SK-N-MC (cell line): ENCODE data around the gene XXYLT1.

Experiments
- EZH2 ChIP-seq: fragments of 200-600 bp; sonication (generic); IDR thresholded peaks from one replicate; pipeline ENCODE4 v1.6.1; 2017; ENCODE audit warnings: antibody characterized with exemption
- POLR2AphosphoS5 ChIP-seq: IDR thresholded peaks from 2 replicates; pipeline ENCODE4 v1.6.1; 2012; ENCODE audit warnings: mild to moderate bottlenecking, low read depth, low read length, borderline replicate concordance

DNA sequence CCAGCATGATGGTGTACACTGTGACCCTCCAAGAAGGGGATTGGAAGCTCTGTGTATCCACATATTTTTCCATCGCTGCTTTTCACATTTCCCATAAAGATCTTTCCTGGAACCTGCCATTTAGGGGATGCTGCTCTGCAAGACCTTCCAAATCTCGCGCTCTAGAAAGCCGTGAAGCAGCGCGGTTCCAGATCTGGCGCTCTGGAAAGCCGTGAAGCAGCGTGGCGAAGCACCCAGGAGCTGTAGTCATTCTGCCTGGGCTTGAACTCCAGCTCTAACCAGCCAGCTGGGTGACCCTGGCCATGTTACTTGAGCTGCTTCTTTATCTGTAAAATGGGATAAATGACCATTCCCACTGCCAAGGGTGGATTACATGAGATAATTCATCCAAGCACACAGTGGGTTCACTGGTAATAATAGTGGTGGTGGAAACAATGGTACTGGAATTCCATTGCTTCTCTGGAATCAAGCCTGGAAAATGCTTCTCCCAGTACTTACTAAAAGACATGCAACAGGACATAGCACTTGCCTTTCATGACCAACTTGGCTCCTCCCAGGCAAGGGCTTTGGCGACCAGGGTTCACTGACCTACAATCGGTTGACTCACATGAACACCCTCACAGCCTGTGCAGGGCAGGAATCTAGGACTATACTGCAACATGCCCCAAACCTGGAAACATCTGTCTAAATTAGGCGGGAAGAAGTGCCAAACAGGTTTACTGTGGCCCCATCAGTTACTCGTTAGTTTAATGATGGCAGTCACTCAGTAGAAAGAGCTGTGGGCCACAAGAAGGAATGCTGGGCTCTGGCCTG, 70.7 kb downstream of the XXYLT1 start:
- TF ChIP-seq EZH2 (no peak), POLR2AphosphoS5 (no peak)
